ENCODE results near the gene AKR1C1. TPM values are rescaled to one million over a fixed set of nuclear protein-coding genes. Genes with fewer than 3 reads are reported as not detected.
A peak's percentile ranks its signal among the peaks of the same experiment; 100 is the strongest.

The AKR1C1 gene
- total and polyA plus RNA-seq, 2 of the 13 experiments (the other 11 are each of a cell fraction or from before 2014, with no cell fraction given) = 948 to 2,238 TPM

- 0 out of 2 replicates have a peak, but pooled peaks have one; percentile 42 for TF ChIP-seq E2F2 (CRISPR knock-in tag; IDR thresholded peaks at IDR 0.05; ENCODE audit: borderline replicate concordance)
- peak; percentile 60; the same call in 1 of the 2 replicates for TF ChIP-seq NR2F6 (IDR thresholded peaks at IDR 0.05)
- peak; percentile 39; the same call in 1 of the 2 replicates for TF ChIP-seq NR2F6 (CRISPR knock-in tag; IDR thresholded peaks at IDR 0.05)
- TF ChIP-seq POLR2G (IDR thresholded peaks at IDR 0.05; ENCODE audit: low read depth, low read length) = peak; percentile 96
- no peak for TF ChIP-seq ZNF710 (CRISPR knock-in tag; IDR thresholded peaks at IDR 0.05; ENCODE audit: borderline replicate concordance)
- TF ChIP-seq GATA4 (IDR thresholded peaks at IDR 0.05; ENCODE audit: borderline replicate concordance, low read depth) = peak; percentile 69
- TF ChIP-seq ZNF691 (CRISPR knock-in tag; IDR thresholded peaks at IDR 0.05; ENCODE audit: borderline replicate concordance, low read depth) = peak; percentile 65; the same call in 1 of the 2 replicates
- peak; percentile 14; the same call in 1 of the 2 replicates for TF ChIP-seq ATRX (CRISPR knock-in tag; IDR thresholded peaks at IDR 0.05; ENCODE audit: borderline replicate concordance)
- peak; percentile 21; the same call in 1 of the 2 replicates for TF ChIP-seq KDM5B (CRISPR knock-in tag; IDR thresholded peaks at IDR 0.05; ENCODE audit: borderline replicate concordance)
- 0 out of 2 replicates have a peak, but pooled peaks have one; percentile 50 for TF ChIP-seq ZNF709 (CRISPR knock-in tag; IDR thresholded peaks at IDR 0.05)
- TF ChIP-seq HOXA5 (CRISPR knock-in tag; IDR thresholded peaks at IDR 0.05) = peak; percentile 87
- TF ChIP-seq ZHX1 (CRISPR knock-in tag; IDR thresholded peaks at IDR 0.05; ENCODE audit: low read depth) = no peak
- peak; percentile 57; the same call in 1 of the 2 replicates for TF ChIP-seq MTA1 (CRISPR knock-in tag; IDR thresholded peaks at IDR 0.05; ENCODE audit: borderline replicate concordance)
- TF ChIP-seq TOPORS (CRISPR knock-in tag; IDR thresholded peaks at IDR 0.05) = peak; percentile 65; the same call in 1 of the 2 replicates
- 0 out of 2 replicates have a peak, but pooled peaks have one; percentile 67 for TF ChIP-seq MAF1 (CRISPR knock-in tag; IDR thresholded peaks at IDR 0.05; ENCODE audit: borderline replicate concordance)
- no peak for TF ChIP-seq ZBTB2 (CRISPR knock-in tag; IDR thresholded peaks at IDR 0.05; ENCODE audit: low read depth)
Observed at GRCh38 chr10:4981722-4982471, 18.7 kb downstream of the AKR1C1 start (continued).

All from HepG2 (cell line).